Activated CD8-positive, alpha-beta memory T cell treated with anti-CD3 and anti-CD28 coated beads for 36 hours (primary cell): Measurements from ENCODE around the gene PDE4D. TPM values are rescaled to one million over a fixed set of nuclear protein-coding genes. Genes with fewer than 3 reads are reported as not detected.

Experiments used
- CTCF ChIA-PET: fragments of 350-600 bp; sonication (Branson Sonifier 250); formaldehyde crosslinking; loops from one replicate; lab custom pipeline; 2021; ENCODE audit warnings: antibody characterized with exemption; lab: Charles Lee
- POLR2A ChIA-PET: fragments of 350-600 bp; sonication (Branson Sonifier 250); formaldehyde crosslinking; loops from one replicate; lab custom pipeline; 2021; ENCODE audit warnings: antibody characterized with exemption; lab: Charles Lee
- total RNA-seq, 2 experiments: library from RNA; stranded (reverse); gene quantifications; one replicate each; pipeline ENCODE4 v1.2.3, GENCODE V29; 2021

PDE4D gene
- total RNA-seq, 2 experiments from 2014 or later = 28.4 to 29.0 TPM

DNA sequence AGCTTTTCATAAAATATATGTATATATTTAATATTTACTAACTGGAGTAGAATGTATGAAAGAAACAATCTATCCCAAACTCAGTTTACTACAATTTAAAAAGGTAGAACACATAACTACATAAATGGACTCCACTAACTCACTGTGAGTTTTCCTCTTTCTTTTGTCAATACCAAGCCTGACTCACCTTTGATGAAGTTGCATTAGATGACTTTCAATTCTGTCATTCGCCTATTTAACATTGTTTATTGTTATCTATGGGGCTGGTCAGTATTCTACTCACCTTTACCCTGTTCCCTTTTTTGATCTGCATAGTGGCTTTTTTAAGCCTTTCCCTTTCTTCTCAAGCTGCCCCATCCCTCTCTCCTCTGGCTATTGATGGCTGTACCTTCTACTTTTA, 680.9 kb downstream of the PDE4D start:
- CTCF ChIA-PET = no interaction called here
- POLR2A ChIA-PET = no interaction called here

DNA sequence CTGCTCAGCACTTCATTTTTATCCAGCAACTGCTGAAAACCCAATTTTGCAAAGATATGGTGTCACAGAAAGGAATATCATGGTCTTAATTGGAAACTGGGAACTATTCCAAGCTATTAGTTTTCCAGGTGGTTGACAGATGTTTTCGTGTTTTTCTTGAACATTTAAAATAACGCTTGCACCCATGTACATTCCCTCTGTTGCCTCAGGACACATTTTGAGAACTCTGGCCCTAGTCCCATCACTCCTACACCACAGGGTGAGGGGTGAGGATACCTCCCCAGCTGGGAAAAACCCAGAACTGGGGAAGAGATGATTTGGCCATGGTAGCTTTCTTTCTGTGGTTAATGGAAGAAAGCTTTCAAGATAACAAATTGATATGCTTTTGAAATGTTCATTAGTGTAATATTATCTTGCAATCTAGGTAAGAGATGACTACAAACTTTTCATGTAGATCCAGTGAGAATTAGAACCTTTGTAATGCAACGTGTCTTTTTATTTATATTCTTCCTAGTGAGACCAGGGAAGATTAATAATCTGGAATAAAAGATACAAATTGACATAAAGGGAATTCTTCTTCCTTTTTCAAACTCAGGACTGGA, 683.7 kb downstream of the PDE4D start:
- POLR2A ChIA-PET = no interaction called here
- CTCF ChIA-PET = interaction anchor here (1.5 kb wide), 1 partner anchor 21 kb away, joined by 5 read pairs; no protein-coding TSS in a partner anchor

DNA sequence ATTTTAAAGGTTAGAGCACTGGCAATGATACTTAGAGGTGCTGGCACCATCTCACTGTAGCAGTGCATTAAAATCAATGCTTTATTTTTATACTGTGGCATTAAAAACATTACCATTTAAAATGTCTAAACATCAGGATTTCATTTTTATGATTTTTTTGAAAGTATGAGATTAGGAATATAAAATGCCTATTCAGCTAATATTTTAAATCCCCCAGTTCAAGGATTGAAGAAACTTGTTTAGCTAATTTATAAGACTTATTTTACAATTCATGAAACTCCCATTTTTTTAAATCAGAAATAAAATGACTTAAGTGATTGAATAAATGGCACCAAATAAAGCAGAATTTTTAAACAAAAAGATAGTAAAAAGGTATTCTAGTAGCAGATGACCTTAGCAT, 685.1 kb downstream of the PDE4D start:
- CTCF ChIA-PET = interaction anchor here (1.5 kb wide), 1 partner anchor 20 kb away, joined by 5 read pairs; no protein-coding TSS in a partner anchor
- POLR2A ChIA-PET = no interaction called here

DNA sequence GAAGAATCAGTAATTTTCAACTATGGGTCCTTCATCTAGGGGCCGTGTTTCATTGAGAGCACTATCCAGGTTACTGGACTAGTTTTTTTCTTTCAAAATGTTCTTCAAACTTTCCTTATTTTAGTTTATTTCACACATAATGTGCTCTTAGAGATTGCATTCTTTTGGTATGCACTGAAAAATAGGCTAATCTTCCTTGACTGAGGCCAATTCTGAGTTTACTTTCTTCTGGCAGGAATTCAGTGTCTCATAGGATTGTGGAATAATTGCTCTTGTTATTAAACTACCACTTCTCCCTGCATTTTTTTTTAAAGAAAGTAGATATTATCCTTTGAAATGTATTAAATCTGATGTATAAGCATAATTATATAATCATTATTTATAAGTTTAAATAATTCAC, 686.1 kb downstream of the PDE4D start:
- POLR2A ChIA-PET = no interaction called here

DNA sequence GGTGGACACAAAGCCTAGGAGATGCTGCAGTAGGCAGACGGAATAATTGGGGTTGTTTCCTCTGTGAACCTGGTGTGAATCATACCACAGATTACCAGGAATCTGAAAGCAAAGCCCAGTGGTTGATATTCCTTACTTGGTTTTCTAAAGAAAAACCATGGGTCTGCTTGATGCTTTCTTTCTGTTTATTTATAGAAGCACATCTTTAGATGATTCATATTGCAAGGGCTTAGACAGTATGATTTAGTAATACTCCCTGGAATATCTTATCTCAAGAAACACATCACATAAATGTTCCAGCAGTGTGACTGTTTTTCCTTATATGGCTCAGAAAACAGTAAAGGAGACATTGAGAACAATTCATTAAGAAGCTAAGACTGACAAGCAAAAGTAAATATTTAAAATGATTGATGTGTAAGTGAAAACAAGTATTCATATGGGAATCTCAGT, 687.4 kb downstream of the PDE4D start:
- ChIA-PET CTCF (no interaction called here), POLR2A (no interaction called here)

More for the DNA sequence above, 686.1 kb downstream of the PDE4D start:
- CTCF ChIA-PET = no interaction called here

DNA sequence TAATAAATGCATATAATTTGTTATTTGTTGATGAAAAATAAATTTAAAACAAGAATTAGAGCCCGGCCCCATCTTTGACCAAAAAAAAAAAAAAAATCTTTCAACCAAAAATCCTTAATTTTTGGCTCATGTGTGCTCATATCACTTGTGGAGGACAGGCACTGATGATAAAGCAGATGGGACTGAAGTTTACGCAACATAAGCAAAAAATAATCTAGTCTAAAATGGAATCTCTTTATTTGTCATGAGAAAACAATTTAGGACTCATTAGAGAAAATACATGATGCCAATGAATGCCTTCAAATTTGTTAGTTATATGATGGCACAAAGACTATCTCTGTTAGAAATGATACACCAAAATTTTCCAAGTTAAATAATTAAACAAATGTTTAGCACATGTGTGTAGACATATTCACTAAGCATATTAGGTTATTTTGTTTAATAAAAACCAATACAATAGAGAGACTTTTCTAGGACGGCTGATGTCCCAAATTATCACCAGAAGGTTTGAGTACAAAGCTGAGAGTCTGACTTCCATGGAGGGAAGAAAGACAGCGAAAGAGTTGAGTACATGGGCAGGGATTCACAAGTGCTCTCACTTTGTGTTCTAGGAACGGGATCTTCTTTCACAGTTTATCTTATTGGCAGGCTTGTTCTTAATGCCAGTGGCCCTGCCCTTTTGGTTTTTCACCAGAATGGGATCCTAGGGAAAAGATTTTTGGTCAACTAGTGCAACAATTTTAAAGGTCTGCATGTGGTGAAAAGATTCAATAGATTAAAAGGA, 689.2 kb downstream of the PDE4D start:
- ChIA-PET POLR2A (no interaction called here), CTCF (no interaction called here)

DNA sequence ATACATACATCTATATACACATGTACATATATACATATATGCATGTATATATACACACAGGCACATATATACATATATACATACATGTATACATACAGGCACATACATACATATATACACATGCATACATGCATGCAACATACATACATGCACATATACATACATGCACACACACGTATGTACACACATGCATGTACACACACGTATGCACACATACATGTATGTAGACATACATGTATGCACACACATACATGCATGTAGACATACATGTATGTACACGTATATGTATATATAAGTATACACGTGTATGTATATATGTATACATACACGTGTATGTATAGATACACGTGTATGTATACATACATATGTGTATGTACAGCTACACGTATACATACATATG, 693.7 kb downstream of the PDE4D start:
- ChIA-PET POLR2A (no interaction called here), CTCF (no interaction called here)

DNA sequence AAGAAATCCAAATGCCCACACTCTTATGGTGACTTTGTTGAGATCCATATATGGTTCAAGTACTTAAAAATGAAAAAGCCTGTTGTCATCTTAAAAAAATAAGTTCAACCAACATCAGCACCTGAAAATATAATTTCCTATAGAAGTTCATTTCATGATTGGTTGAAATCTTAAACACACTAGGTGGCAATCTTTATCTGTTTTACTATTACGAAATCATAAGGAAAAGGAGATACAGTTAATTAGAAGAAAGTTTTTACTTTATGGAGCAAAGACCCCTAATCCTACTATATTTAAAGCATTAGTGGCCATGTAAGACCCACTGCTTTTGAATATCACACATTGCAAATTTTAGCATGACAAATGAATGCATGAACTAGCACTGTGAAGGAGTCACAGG, 694.7 kb downstream of the PDE4D start:
- POLR2A ChIA-PET = no interaction called here
- CTCF ChIA-PET = no interaction called here

DNA sequence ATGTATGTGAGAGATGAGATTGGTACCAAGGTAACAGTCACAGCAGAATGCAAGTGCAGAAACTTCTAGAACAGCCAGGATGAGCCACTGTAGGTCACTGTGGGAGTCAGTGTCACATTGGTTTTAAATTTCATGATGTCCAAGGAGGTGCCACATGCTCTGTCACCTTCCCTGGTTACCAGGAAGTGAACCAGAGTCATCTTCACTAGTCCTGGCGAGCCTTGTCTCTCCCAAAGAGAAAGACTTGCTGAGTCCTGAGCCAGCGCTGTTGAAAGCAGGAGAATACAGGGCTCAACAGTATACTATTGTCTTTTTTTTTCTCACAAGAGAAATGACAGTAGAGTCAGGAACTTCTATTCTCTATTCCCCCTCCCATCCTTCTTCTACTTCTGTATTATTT, 695.2 kb downstream of the PDE4D start:
- POLR2A ChIA-PET = no interaction called here
- CTCF ChIA-PET = no interaction called here

DNA sequence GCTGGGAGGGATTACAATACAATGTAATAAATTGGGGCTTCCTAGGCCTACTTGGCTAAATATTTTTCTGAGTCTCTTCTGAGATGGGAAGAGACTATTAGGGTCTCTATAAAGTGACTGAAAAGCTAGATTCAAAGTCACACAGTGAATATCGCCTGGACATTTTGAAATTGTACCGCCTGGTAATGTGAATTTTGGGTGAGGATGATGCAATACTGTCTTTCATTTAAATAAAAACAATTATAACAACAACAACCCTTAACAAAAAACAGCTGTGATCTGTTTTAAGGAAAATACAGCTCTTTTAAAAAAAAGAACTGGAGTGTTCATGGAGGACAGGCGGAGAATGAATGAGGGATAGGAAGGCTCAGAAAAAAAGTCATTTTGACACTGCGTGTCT, 695.6 kb downstream of the PDE4D start:
- ChIA-PET POLR2A (no interaction called here), CTCF (no interaction called here)

DNA sequence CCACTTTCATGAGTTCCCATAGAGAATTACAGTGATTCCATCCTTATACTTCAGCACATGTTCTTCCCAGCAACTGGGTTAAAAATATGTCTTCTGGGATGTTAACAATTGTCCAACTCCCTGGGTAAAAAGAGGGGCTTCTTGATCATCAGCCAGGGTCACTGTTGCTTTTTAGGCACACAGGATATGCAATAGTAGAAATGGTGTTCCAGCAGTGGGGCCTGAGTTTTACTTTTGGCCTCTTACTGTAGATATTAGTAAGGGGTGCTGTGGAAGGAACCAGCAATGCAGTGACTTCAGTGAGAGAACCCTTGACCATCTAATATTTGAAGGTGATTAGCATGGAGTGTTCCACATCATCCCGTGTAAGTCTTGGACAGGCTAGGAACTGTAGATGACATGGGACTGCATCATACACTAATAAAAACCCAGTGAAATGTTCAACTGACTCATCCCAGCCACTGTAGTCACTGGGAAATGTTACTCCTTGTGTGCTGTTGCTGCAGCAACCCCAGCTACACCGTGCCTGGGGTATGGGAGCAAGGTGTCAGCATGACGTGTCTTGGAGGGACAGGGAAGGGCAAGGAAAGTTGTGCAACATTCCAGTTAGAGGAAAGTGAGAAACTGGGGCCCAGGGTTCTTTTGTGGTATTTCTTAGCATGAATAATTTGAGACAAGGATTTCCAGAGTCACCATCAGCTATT, 699.8 kb downstream of the PDE4D start:
- ChIA-PET POLR2A (no interaction called here), CTCF (no interaction called here)

DNA sequence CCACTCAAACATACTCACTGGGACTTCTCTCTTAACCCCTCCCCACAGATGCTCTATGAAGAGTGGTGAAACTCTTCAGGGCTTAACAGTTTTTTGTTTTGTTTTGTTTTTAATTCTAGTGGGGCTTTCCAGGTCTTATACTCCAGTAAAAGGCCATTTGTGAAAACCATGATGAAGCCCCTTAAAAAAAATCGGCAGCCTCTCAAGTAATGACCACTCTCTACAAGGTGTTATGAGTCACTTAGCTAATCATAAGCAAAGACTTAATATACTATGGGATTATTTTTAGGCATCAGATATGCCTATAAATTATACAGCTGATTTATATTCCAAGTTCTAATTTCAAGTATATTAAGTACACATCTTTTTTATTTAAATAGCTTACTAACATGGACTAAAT, 702.8 kb downstream of the PDE4D start:
- POLR2A ChIA-PET = no interaction called here
- CTCF ChIA-PET = interaction anchor here (1.8 kb wide), 1 partner anchor 304 kb away, joined by 5 read pairs; no protein-coding TSS in a partner anchor

DNA sequence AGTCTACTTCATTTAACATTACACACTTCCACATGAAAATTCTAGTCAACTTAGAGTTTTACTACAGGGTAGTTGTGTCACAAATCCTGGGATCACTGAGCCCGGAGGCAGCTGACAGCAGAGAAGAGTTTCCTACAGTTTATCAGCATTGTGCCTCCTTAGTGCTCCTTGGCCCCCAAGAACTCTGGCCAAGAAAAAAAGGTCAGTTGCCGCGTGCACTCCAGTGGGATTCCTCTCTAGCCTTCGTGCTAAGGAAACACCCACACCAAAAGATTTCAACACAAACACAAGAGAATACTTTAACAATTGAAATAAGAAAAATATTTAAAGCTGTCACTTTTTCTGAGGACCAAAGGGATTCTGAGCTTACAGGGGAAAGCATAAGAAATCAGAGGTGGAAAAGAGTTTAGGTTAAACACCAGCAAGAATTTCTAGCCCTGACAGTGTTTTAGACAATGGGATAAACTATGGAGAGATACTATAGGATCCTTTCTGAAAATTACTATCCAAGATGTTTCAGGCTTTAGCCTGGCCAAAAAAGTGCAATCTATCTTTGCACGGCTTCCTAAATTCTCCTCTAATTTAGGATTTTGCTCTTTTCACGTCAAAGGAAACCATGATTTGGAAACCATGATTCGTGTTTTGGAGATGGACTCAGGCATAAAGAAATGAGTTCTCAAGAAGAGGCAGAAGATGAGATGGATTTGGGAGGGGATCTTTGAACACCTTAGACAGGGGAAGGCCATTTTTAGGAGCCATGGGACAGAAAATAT, 703.9 kb downstream of the PDE4D start:
- ChIA-PET POLR2A (no interaction called here), CTCF (interaction anchor here (0.8 to 2.8 kb wide), 5 partner anchors 11 to 303 kb away, joined by 3 to 17 read pairs (median 5); no protein-coding TSS in a partner anchor)

DNA sequence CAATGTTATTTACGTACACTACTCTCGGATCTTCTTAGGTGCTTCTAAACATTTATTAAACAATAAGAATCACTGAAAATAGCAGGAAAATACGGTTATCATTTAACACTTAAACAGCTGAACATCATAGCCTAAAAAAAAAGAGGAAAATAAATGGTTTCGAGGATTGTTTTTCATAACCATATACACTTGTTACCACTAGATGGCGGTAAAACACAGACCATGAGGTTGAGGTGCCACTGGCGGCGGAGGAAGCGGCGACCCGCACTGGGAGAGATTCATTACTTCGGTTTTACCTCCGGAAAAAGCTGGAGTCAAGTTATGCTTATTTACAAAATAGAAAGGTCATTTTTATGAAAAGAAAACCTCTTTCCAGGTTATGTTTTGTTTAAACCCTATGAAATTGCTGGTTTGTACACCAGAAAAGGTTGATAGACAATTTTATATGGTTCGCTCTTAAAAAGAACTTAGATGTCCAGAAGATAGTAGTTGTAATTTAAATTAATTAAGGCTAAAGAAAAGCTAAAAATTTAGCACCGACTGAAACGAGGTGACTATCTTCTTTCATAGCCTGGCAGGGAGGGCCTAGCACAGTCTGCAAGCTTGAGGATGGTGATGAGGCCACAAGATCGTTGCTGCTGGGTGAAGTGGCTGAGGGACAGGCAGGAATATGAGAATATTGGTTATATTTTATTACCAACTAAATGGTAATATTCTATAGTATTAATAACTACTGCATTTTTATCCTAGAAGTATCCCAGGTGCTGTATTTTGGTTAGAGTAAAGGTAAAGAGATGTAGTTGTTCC, 704.9 kb downstream of the PDE4D start:
- ChIA-PET CTCF (interaction anchor here (0.6 to 2.8 kb wide), 13 partner anchors 10 to 297 kb away, joined by 3 to 17 read pairs (median 4); no protein-coding TSS in a partner anchor), POLR2A (no interaction called here)

DNA sequence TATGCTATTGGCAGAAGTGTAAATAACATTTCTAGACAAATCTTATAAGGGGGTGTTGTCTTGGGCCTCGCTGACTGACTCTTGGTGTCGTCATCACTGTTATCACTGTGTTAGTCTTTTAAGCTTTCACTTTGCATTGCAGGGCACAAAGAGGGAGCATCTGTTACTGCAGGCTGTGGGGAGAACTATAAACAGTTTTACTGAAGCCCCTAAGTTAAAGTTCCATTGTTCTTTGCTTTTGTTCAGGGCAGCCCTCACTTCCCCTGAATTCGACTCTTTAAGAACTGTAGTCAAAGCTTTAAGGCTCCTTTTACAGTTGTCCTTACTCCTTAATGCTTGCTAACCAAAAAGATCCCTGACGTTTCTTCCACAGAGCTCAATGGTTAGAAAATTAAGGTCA, 705.7 kb downstream of the PDE4D start:
- POLR2A ChIA-PET = no interaction called here
- CTCF ChIA-PET = interaction anchor here (0.7 to 2.8 kb wide), 12 partner anchors 9 to 297 kb away, joined by 3 to 17 read pairs (median 4); no protein-coding TSS in a partner anchor

DNA sequence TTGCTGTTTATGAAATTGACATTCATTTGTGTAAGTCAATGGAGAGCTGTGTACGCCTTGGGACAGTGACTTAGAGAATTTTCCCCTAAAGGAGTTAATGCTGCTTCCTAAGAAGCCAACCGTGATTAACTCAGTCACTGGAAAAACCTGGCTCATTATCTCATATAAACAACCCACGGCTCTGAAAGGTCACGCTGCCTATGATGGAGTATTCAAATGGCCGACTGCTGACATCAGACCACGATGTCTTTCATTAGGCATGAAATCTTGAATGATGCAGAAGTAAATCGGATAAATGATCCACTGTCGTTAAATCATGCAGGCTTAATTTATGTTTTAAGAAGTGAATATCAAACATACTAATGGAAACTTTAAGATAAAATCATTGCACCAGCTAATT, 706.9 kb downstream of the PDE4D start:
- POLR2A ChIA-PET = no interaction called here
- CTCF ChIA-PET = no interaction called here

DNA sequence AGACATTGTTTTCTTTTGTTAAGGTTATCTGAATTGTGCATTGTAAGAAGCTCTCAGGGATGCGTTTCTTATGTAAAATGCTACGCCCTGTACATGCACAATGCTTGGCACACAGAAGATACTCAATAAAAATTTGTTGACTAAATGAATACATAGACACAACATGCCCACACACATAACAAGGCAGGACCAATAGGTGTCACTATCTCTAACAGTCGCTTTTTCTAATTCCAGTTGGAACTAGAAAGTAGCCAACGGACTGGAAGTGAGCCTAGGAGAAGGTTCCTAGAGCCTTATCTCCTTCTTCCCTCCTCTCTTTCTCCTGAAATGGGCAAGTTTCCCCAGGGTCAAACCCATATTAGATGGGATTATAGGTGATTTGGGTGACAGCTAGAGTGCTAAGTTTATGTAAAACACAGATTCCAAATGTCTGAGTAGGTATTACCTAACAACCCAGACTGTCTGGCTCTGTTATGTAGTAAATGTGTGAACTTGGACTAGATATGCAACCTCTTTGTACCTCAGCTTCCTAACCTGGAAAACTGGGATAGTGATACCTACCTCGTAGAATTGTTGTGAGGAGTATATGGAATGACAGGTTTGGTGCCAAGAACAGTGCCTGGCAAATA, 707.7 kb downstream of the PDE4D start:
- POLR2A ChIA-PET = no interaction called here
- CTCF ChIA-PET = no interaction called here

DNA sequence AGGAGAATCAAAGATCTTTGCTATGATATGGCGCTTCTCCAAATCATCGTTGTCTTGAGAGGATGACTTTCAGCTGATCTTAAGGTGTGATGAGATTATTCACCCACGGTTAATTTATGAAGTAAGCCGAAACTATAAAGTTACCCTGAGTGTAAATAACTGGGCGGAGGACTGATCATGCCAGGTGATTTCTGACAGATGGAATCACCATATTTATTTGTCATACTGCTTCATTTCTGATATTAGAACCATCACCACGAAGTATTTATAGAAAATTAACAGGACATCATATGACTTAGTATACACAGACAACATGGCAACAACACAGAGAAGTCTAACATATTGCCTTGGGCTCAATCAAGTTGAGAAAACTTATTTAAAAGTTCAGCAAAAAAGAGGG, 708.8 kb downstream of the PDE4D start:
- ChIA-PET POLR2A (no interaction called here), CTCF (no interaction called here)
